Stimulated activated naive CD8-positive, alpha-beta T cell treated with anti-CD3 and anti-CD28 coated beads, Interleukin-15, Interleukin-2, amounts not matched to agents 100 ng/mL and 50 ng/mL, for 24 hours (primary cell): ENCODE data around the gene ZBTB18.
"Not testable (repeated sequence)": the region's sequence is repeated elsewhere in the genome, so short reads cannot be mapped to it uniquely, and the experiment has no call there.

Experiments
- H3K27ac Mint-ChIP-seq: one replicate; pipeline ENCODE4 v1.8.0; 2021; ENCODE audit warnings: mild to moderate bottlenecking, mixed read lengths
- H3K27me3 Mint-ChIP-seq: one replicate; pipeline ENCODE4 v1.8.0; 2021; ENCODE audit warnings: mixed read lengths
- H3K36me3 Mint-ChIP-seq: one replicate; pipeline ENCODE4 v1.8.0; 2021; ENCODE audit warnings: low read depth, mixed read lengths
- H3K4me1 Mint-ChIP-seq: one replicate; pipeline ENCODE4 v1.8.0; 2021; ENCODE audit warnings: low read depth, mixed read lengths
- H3K4me3 Mint-ChIP-seq: one replicate; pipeline ENCODE4 v1.8.0; 2021; ENCODE audit warnings: mild to moderate bottlenecking, mixed read lengths
- H3K9me3 Mint-ChIP-seq: one replicate; pipeline ENCODE4 v1.8.0; 2021; ENCODE audit warnings: mixed read lengths

ZBTB18 gene

GRCh38 chr1:244050835-244051444, at the start of gene ZBTB18:
ZBTB18 (plus strand) TSS chr1:244051283; CDS start chr1:244051432, 149 bp downstream.
- H3K9me3 Mint-ChIP-seq, result no peaks in the 10 kb centered on the region
- peak within 1 kb of the TSS; percentile 93 for H3K27ac Mint-ChIP-seq
- H3K4me1 Mint-ChIP-seq, result peaks cover 23% of the 10 kb centered on the region
- H3K4me3 Mint-ChIP-seq, result peak within 1 kb of the TSS; percentile 93
- peaks cover 7% of the 10 kb centered on the region for H3K36me3 Mint-ChIP-seq
- no peaks in the 10 kb centered on the region for H3K27me3 Mint-ChIP-seq

GRCh38 chr1:244002721-244003120, 48.4 kb upstream of the ZBTB18 start:
- Mint-ChIP-seq H3K27me3 (no peaks in the 10 kb centered on the region), H3K4me3 (no peak overlapping the region), H3K4me1 (peaks cover 18% of the 10 kb centered on the region), H3K36me3 (no peaks in the 10 kb centered on the region), H3K9me3 (no peaks in the 10 kb centered on the region), H3K27ac (no peak overlapping the region)

GRCh38 chr1:244005455-244005854, 45.6 kb upstream of the ZBTB18 start:
- H3K4me1 Mint-ChIP-seq, result peaks cover 18% of the 10 kb centered on the region
- H3K4me3 Mint-ChIP-seq, result no peak overlapping the region
- H3K27me3 Mint-ChIP-seq, result no peaks in the 10 kb centered on the region
- H3K9me3 Mint-ChIP-seq, result no peaks in the 10 kb centered on the region
- H3K27ac Mint-ChIP-seq, result no peak overlapping the region
- no peaks in the 10 kb centered on the region for H3K36me3 Mint-ChIP-seq

GRCh38 chr1:244006381-244006901, 44.6 kb upstream of the ZBTB18 start:
- H3K9me3 Mint-ChIP-seq, result no peaks in the 10 kb centered on the region
- peaks cover 18% of the 10 kb centered on the region for H3K4me1 Mint-ChIP-seq
- H3K4me3 Mint-ChIP-seq, result no peak overlapping the region
- no peak overlapping the region for H3K27ac Mint-ChIP-seq
- no peaks in the 10 kb centered on the region for H3K27me3 Mint-ChIP-seq
- H3K36me3 Mint-ChIP-seq, result no peaks in the 10 kb centered on the region

GRCh38 chr1:244006961-244007360, 44.1 kb upstream of the ZBTB18 start:
- no peak overlapping the region for H3K4me3 Mint-ChIP-seq
- H3K36me3 Mint-ChIP-seq, result no peaks in the 10 kb centered on the region
- H3K27ac Mint-ChIP-seq, result no peak overlapping the region
- peaks cover under 1% of the 10 kb centered on the region for H3K27me3 Mint-ChIP-seq
- H3K9me3 Mint-ChIP-seq, result no peaks in the 10 kb centered on the region
- H3K4me1 Mint-ChIP-seq, result peaks cover 17% of the 10 kb centered on the region

- Mint-ChIP-seq H3K27ac (no peak overlapping the region), H3K9me3 (no peaks in the 10 kb centered on the region), H3K27me3 (peaks cover 6% of the 10 kb centered on the region), H3K36me3 (no peaks in the 10 kb centered on the region), H3K4me1 (no peaks in the 10 kb centered on the region), H3K4me3 (no peak overlapping the region)
Observed at GRCh38 chr1:244010191-244010590, 40.9 kb upstream of the ZBTB18 start.

- H3K27ac Mint-ChIP-seq, result no peak overlapping the region
- H3K4me3 Mint-ChIP-seq, result no peak overlapping the region
- peaks cover 9% of the 10 kb centered on the region for H3K27me3 Mint-ChIP-seq
- no peaks in the 10 kb centered on the region for H3K36me3 Mint-ChIP-seq
- no peaks in the 10 kb centered on the region for H3K4me1 Mint-ChIP-seq
- H3K9me3 Mint-ChIP-seq, result no peaks in the 10 kb centered on the region
Observed at GRCh38 chr1:244010703-244011123, 40.4 kb upstream of the ZBTB18 start.

- no peaks in the 10 kb centered on the region for H3K36me3 Mint-ChIP-seq
- H3K27ac Mint-ChIP-seq, result no peak overlapping the region
- H3K4me3 Mint-ChIP-seq, result no peak overlapping the region
- H3K9me3 Mint-ChIP-seq, result no peaks in the 10 kb centered on the region
- peaks cover 9% of the 10 kb centered on the region for H3K27me3 Mint-ChIP-seq
- H3K4me1 Mint-ChIP-seq, result no peaks in the 10 kb centered on the region
Observed at GRCh38 chr1:244011271-244011670, 39.8 kb upstream of the ZBTB18 start.

GRCh38 chr1:244011786-244012185, 39.3 kb upstream of the ZBTB18 start:
- Mint-ChIP-seq H3K27ac (no peak overlapping the region), H3K4me1 (no peaks in the 10 kb centered on the region), H3K9me3 (no peaks in the 10 kb centered on the region), H3K27me3 (peaks cover 9% of the 10 kb centered on the region), H3K36me3 (no peaks in the 10 kb centered on the region), H3K4me3 (no peak overlapping the region)

- H3K27ac Mint-ChIP-seq, result no peak overlapping the region
- H3K4me1 Mint-ChIP-seq, result no peaks in the 10 kb centered on the region
- no peaks in the 10 kb centered on the region for H3K36me3 Mint-ChIP-seq
- no peak overlapping the region for H3K4me3 Mint-ChIP-seq
- no peaks in the 10 kb centered on the region for H3K9me3 Mint-ChIP-seq
- H3K27me3 Mint-ChIP-seq, result peaks cover 12% of the 10 kb centered on the region
Observed at GRCh38 chr1:244012202-244012601, 38.9 kb upstream of the ZBTB18 start.

GRCh38 chr1:244013100-244013499, 38.0 kb upstream of the ZBTB18 start:
- no peaks in the 10 kb centered on the region for H3K9me3 Mint-ChIP-seq
- H3K4me3 Mint-ChIP-seq, result no peak overlapping the region
- H3K4me1 Mint-ChIP-seq, result no peaks in the 10 kb centered on the region

GRCh38 chr1:244014862-244015261, 36.2 kb upstream of the ZBTB18 start:
- H3K27ac Mint-ChIP-seq, H3K36me3 Mint-ChIP-seq, H3K9me3 Mint-ChIP-seq, H3K4me1 Mint-ChIP-seq, H3K4me3 Mint-ChIP-seq: not testable (repeated sequence)
- H3K27me3 Mint-ChIP-seq, result peaks cover 18% of the 10 kb centered on the region

More at GRCh38 chr1:244013100-244013499, 38.0 kb upstream of the ZBTB18 start:
- H3K27ac Mint-ChIP-seq, result no peak overlapping the region
- H3K27me3 Mint-ChIP-seq, result peaks cover 13% of the 10 kb centered on the region
- H3K36me3 Mint-ChIP-seq, result no peaks in the 10 kb centered on the region

GRCh38 chr1:244019982-244020485, 31.0 kb upstream of the ZBTB18 start:
- H3K27me3 Mint-ChIP-seq, result peaks cover 13% of the 10 kb centered on the region
- no peaks in the 10 kb centered on the region for H3K36me3 Mint-ChIP-seq
- no peak overlapping the region for H3K4me3 Mint-ChIP-seq
- no peaks in the 10 kb centered on the region for H3K4me1 Mint-ChIP-seq
- H3K27ac Mint-ChIP-seq, result no peak overlapping the region
- peaks cover 3% of the 10 kb centered on the region for H3K9me3 Mint-ChIP-seq

- H3K27ac Mint-ChIP-seq, result no peak overlapping the region
- no peak overlapping the region for H3K4me3 Mint-ChIP-seq
- peaks cover 9% of the 10 kb centered on the region for H3K27me3 Mint-ChIP-seq
- H3K9me3 Mint-ChIP-seq, result peaks cover 3% of the 10 kb centered on the region
- H3K36me3 Mint-ChIP-seq, result no peaks in the 10 kb centered on the region
- no peaks in the 10 kb centered on the region for H3K4me1 Mint-ChIP-seq
Observed at GRCh38 chr1:244021427-244021826, 29.7 kb upstream of the ZBTB18 start.

- Mint-ChIP-seq H3K9me3 (peaks cover 3% of the 10 kb centered on the region), H3K4me3 (no peak overlapping the region), H3K27ac (no peak overlapping the region), H3K27me3 (peaks cover 5% of the 10 kb centered on the region), H3K36me3 (no peaks in the 10 kb centered on the region), H3K4me1 (no peaks in the 10 kb centered on the region)
Observed at GRCh38 chr1:244022311-244022710, 28.8 kb upstream of the ZBTB18 start.
